ENCODE measurements around the gene HTR6.

- TF ChIP-seq CTCF (IDR thresholded peaks at IDR 0.05) (no peak), EP300 (IDR thresholded peaks at IDR 0.05; ENCODE audit: low read depth) (no peak), POLR2AphosphoS5 (IDR thresholded peaks at IDR 0.05) (no peak)
These were observed 27.1 kb upstream of the HTR6 start for GRCh38 chr1:19637606-19638005.
